Spleen (tissue), 11 donors: Measurements from ENCODE around the gene ASTN1. TPM values are rescaled to one million over a fixed set of nuclear protein-coding genes. Genes with fewer than 3 reads are reported as not detected.

Source experiments
- DNase-seq: peaks from one replicate; pipeline ENCODE4 v3.0.0-alpha.2; 2020
- H3K27ac ChIP-seq, 8 donors: fragments of 200-600 bp; sonication (generic) in 7 of 8; 1 replicate in 4 of 8; 2 replicates in 4 of 8; pipeline versions ENCODE4 v1.5.0 to v1.8.0; 2016 to 2021; ENCODE audit warnings: inconsistent platforms in 4 of 8, mild to moderate bottlenecking in 4 of 8, moderate library complexity in 1 of 8
- H3K27me3 ChIP-seq, 7 donors: fragments of 200-600 bp; sonication (generic) in 6 of 7; replicated peaks in 1 of 7; 1 replicate in 4 of 7; 2 replicates in 3 of 7; pipeline versions ENCODE4 v1.5.0 to v1.8.0; 2016 to 2021; ENCODE audit warnings: inconsistent platforms in 3 of 7, mild to moderate bottlenecking in 1 of 7
- H3K36me3 ChIP-seq, 6 donors: fragments of 200-600 bp; sonication (generic) in 5 of 6; 1 replicate in 4 of 6; 2 replicates in 2 of 6; pipeline versions ENCODE4 v1.5.0 to v1.8.0; 2016 to 2021; ENCODE audit warnings: inconsistent platforms in 2 of 6
- H3K4me1 ChIP-seq, 6 donors: fragments of 200-600 bp; sonication (generic) in 5 of 6; 1 replicate in 3 of 6; 2 replicates in 3 of 6; pipeline versions ENCODE4 v1.5.0 to v1.8.0; 2016 to 2021; ENCODE audit warnings: inconsistent platforms in 3 of 6
- H3K4me3 ChIP-seq, 8 donors: fragments of 200-600 bp; sonication (generic) in 7 of 8; 1 replicate in 4 of 8; 2 replicates in 4 of 8; pipeline versions ENCODE4 v1.5.0 to v1.8.0; 2016 to 2021; ENCODE audit warnings: inconsistent platforms in 4 of 8, mild to moderate bottlenecking in 4 of 8, moderate library complexity in 2 of 8
- H3K9me3 ChIP-seq, 8 donors: fragments of 200-600 bp; sonication (generic) in 7 of 8; 1 replicate in 4 of 8; 2 replicates in 4 of 8; pipeline versions ENCODE4 v1.5.0 to v1.8.0; 2016 to 2021; ENCODE audit warnings: inconsistent platforms in 4 of 8
- CTCF ChIP-seq, 11 experiments: fragments of 200-600 bp in 7 of 11; fragments of 450-650 bp in 4 of 11; sonication (generic) in 4 of 11; IDR thresholded peaks in 8 of 11; conservative IDR thresholded peaks in 3 of 11; 1 replicate in 7 of 11; 2 replicates in 4 of 11; pipeline versions ENCODE4 v1.4.0 to v1.8.0; 2016 to 2021; ENCODE audit warnings: antibody characterized with exemption in 11 of 11, inconsistent platforms in 4 of 11, mild to moderate bottlenecking in 1 of 11
- POLR2A ChIP-seq, 3 donors: fragments of 450-650 bp; IDR thresholded peaks; one replicate each; pipeline ENCODE4 v1.5.1; 2017; ENCODE audit warnings: antibody characterized with exemption in 3 of 3, mild to moderate bottlenecking in 1 of 3
- POLR2AphosphoS5 ChIP-seq, 3 donors: sonication (generic); formaldehyde crosslinking; IDR thresholded peaks; one replicate each; pipeline ENCODE4 v1.5.1; 2017; ENCODE audit warnings: antibody characterized with exemption in 3 of 3
- WGBS, 5 donors: extraction: QIAGEN DNeasy Blood & Tissue Kit in 3 of 5; methylation state at CpG; one replicate each; pipeline versions ENCODE4 v1.1.5 to v1.1.7; 2013 to 2018; 5-methylcytosine and 5-hydroxymethylcytosine counted together
- intact Hi-C: fragments of 100-400 bp; cut with DNase I; formaldehyde crosslinking; loops from one replicate; pipeline ENCODE4 v1.15.0; 2023; ENCODE audit warnings: low total_unique reads
- polyA plus RNA-seq, 3 donors: library from polyadenylated mRNA; stranded (reverse); fragments of 200-250 nt; gene quantifications; one replicate each; pipeline ENCODE4 v1.2.1, GENCODE V29; 2013
- total RNA-seq, 7 donors: library from RNA; depleted of rRNA in 3 of 7; stranded (reverse); fragments of >200 nt in 3 of 7; fragmentation: NEBNext Ultra II Directional in 4 of 7; extraction: Animal tissue kit (Norgen Biotek cat#: 25700) in 4 of 7; gene quantifications; one replicate each; pipeline versions ENCODE4 v1.1.0 to v1.2.1, GENCODE V29; 2016 to 2021
- donor health status: healthy with polysubstance abuse.
- donor health status: DM: no; HTN: no; CAD: no; lungs with moderate emphysema.
- donor health status: DM: no; HTN: no; CAD: no.
- donor health status: Bipolar disorder and iron deficiency.
- donor health status: healthy.
- donor health status: DM: no; HTN: no; CAD: no.
- donor health status: DM: yes; HTN: yes; CAD: no.

Gene ASTN1
- total and polyA plus RNA-seq, 10 donors: 0.56 to 7.5 (median 4.2) TPM

DNA sequence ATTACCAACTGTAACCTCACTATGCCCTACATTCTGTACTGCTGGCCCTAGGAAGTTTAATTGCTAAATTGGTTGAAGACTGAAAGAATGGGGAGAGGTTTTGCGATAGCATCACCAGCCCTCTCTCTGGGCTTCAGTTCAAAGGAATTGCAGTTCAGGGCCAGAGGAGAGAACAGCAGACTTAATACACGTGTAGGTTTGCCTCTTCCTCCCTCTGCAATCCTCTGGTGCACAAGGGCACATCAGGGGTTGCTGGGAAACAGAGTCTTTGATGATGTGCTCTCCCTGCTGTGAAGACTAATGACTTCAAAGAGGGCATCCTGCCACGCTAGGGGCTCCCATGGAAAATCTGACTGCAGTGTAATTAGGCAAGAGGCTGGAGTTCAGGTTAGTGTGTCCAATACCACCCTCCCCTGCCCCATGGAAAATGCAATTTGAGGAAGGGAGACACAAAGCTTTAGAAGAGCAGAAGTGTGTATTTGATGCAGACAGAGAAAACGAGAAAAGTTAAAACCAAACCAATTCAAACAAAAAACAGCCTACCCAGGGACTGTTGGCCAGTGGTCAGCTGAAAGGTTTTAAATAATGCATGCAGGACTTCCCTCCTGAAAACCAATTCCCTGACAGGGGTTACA, 167.9 kb downstream of the ASTN1 start:
- intact Hi-C loops: no loop called here
- no peaks in the 10 kb centered on the region for H3K9me3 ChIP-seq
- H3K36me3 ChIP-seq: no peaks in the 10 kb centered on the region
- 29 to 44% (median 39%) methylated on average over 4 of the region's 4 CpGs for WGBS, 5 donors
- H3K27me3 ChIP-seq: peaks cover 0 to 9% (median 0%) of the 10 kb centered on the region in 7 donors
- H3K4me1 ChIP-seq: no peaks in the 10 kb centered on the region
- DNase-seq: no peak
- H3K27ac ChIP-seq: no peak overlapping the region
- no peak overlapping the region for H3K4me3 ChIP-seq
- TF ChIP-seq POLR2A (IDR thresholded peaks at IDR 0.05) (no peak), CTCF (IDR thresholded peaks at IDR 0.05 in 8 of 11, conservative IDR thresholded peaks at IDR 0.05 in 3 of 11) (no peak), POLR2AphosphoS5 (IDR thresholded peaks at IDR 0.05) (no peak)

DNA sequence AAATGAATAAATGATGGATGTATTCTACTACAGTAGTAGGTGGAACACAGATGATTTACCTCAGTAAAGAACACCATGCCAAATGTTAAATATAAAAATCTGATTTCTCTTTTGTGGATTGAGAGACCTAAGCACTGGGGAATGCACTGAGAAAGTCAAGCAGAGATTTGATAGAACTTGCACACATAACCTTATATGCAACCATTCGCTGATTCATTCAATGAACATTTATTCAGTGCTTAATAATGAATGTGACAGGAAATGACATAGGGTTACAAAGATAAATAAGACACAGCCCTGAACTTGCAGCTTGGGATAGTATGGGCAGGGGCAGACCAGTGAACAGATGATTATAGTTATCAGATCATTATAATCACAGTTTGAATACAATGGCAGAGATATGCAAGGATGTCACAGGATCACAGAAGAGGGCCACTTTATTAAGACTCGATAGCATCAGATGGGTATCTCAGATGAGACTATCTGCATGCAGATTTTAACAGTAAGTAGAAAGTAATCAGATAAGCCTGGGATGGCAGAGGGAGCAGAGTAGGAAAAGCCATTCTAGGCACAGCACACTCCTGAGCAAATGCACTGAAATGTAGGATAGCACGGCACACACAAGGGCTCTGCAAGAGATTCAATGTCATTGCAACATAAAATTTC, 169.4 kb downstream of the ASTN1 start:
- Histone ChIP-seq H3K36me3 (no peaks in the 10 kb centered on the region), H3K4me1 (no peaks in the 10 kb centered on the region), H3K4me3 (no peak overlapping the region), H3K9me3 (no peaks in the 10 kb centered on the region), H3K27ac (no peak overlapping the region), H3K27me3 (peaks cover 0 to 9% (median 0%) of the 10 kb centered on the region in 7 donors)
- no peak for TF ChIP-seq POLR2A (IDR thresholded peaks at IDR 0.05)
- TF ChIP-seq POLR2AphosphoS5 (IDR thresholded peaks at IDR 0.05): no peak
- no peak for TF ChIP-seq CTCF (IDR thresholded peaks at IDR 0.05 in 8 of 11, conservative IDR thresholded peaks at IDR 0.05 in 3 of 11)
- no peak for DNase-seq
- intact Hi-C loops: no loop called here
- WGBS, 5 donors: 75 to 83% (median 80%) methylated on average over 3 of the region's 3 CpGs

DNA sequence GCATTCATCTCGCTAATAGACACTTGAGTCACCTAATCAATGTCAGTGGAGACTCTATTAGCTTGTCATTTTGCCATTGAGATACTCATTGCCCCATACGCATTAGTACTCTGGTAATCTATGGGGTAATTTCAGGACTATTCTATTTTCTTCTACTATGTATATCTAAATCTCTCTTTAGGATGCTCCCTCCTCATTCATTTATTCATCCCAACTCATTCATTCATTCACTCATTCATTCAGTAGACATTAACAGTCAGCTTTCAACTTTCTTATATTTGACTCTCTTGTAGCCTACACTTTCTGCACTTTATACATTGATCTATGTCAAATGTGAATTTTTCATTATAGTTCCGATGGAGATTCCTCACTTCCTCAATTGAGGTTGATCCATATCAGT, 170.9 kb downstream of the ASTN1 start:
- H3K27me3 ChIP-seq: peaks cover 0 to 9% (median 0%) of the 10 kb centered on the region in 7 donors
- H3K9me3 ChIP-seq: no peaks in the 10 kb centered on the region
- no peak overlapping the region for H3K27ac ChIP-seq
- TF ChIP-seq POLR2AphosphoS5 (IDR thresholded peaks at IDR 0.05): no peak
- TF ChIP-seq CTCF (IDR thresholded peaks at IDR 0.05 in 8 of 11, conservative IDR thresholded peaks at IDR 0.05 in 3 of 11): no peak
- TF ChIP-seq POLR2A (IDR thresholded peaks at IDR 0.05): no peak
- H3K36me3 ChIP-seq: no peaks in the 10 kb centered on the region
- no peaks in the 10 kb centered on the region for H3K4me1 ChIP-seq
- 82 to 91% (median 86%) methylated on average over 3 of the region's 3 CpGs for WGBS, 5 donors
- intact Hi-C loops: no loop called here
- no peak for DNase-seq
- no peak overlapping the region for H3K4me3 ChIP-seq

DNA sequence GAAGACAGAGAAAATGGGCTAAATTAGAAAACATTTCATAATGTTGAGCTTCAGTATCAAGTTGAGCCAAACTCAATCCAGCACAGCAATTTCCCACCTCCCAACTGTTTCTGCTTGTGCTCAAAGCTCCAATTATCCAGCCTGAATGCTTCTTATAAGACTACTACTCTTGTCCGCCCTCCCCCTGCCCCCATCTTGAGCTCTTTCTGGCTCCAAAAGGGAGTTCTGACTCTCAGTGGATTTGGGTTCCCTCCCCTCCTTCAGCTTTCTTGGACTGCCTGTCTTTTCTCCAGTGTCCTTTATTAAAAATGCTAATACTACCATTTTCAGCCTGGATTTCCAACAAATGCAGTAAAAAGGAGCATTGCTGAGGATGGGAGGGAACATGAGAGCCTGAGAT, 174.8 kb downstream of the ASTN1 start:
- no peaks in the 10 kb centered on the region for H3K9me3 ChIP-seq
- TF ChIP-seq POLR2A (IDR thresholded peaks at IDR 0.05): no peak
- no peak for TF ChIP-seq CTCF (IDR thresholded peaks at IDR 0.05 in 8 of 11, conservative IDR thresholded peaks at IDR 0.05 in 3 of 11)
- TF ChIP-seq POLR2AphosphoS5 (IDR thresholded peaks at IDR 0.05): no peak
- no peak for DNase-seq
- WGBS, 5 donors: 74 to 95% (median 85%) methylated on average over 1 of the region's 1 CpG
- no peaks in the 10 kb centered on the region for H3K36me3 ChIP-seq
- intact Hi-C loops: no loop called here
- no peaks in the 10 kb centered on the region for H3K4me1 ChIP-seq
- H3K27me3 ChIP-seq: no peaks in the 10 kb centered on the region
- H3K27ac ChIP-seq: no peak overlapping the region
- H3K4me3 ChIP-seq: no peak overlapping the region
